ENCODE results near the gene TCF4.

DNA sequence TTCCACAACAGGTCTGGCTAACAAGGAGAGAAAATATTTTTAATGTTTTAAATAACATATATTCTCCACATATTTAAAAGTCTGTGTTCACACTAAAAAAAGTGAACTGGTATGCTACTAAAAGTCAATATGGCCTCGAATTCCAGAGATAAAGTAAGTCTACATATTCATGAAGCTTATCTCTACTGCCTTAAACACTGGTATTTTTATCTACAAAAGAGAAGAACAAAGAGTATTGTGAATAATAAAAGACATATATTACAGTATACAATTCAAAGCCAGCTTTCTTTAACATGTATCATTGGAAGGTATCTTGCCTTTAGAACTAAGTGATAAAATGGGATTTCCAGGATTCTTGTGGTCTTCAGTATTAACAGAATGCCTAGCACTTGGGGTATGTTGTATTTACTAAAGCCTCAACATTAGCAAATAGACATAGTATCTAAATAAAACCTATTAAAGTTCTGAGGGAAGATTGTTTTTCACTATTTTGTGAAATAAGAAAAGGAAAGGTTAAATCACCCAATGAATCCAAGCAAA, 325.9 kb downstream of the TCF4 start:
- no peak for TF ChIP-seq POLR2A (IDR thresholded peaks at IDR 0.05)
- TF ChIP-seq, protein P1, sequence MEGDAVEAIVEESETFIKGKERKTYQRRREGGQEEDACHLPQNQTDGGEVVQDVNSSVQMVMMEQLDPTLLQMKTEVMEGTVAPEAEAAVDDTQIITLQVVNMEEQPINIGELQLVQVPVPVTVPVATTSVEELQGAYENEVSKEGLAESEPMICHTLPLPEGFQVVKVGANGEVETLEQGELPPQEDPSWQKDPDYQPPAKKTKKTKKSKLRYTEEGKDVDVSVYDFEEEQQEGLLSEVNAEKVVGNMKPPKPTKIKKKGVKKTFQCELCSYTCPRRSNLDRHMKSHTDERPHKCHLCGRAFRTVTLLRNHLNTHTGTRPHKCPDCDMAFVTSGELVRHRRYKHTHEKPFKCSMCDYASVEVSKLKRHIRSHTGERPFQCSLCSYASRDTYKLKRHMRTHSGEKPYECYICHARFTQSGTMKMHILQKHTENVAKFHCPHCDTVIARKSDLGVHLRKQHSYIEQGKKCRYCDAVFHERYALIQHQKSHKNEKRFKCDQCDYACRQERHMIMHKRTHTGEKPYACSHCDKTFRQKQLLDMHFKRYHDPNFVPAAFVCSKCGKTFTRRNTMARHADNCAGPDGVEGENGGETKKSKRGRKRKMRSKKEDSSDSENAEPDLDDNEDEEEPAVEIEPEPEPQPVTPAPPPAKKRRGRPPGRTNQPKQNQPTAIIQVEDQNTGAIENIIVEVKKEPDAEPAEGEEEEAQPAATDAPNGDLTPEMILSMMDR (IDR thresholded peaks at IDR 0.05): no peak

Data from sigmoid colon (tissue), 3 donors.